ENCODE results near the gene ZNF165. TPM values are rescaled to one million over a fixed set of nuclear protein-coding genes. Genes with fewer than 3 reads are reported as not detected.
"Not testable (repeated sequence)": the region's sequence is repeated elsewhere in the genome, so short reads cannot be mapped to it uniquely, and the experiment has no call there.

The ZNF165 gene
- total RNA-seq, 1 experiment from 2014 or later = 0.53 TPM

DNA sequence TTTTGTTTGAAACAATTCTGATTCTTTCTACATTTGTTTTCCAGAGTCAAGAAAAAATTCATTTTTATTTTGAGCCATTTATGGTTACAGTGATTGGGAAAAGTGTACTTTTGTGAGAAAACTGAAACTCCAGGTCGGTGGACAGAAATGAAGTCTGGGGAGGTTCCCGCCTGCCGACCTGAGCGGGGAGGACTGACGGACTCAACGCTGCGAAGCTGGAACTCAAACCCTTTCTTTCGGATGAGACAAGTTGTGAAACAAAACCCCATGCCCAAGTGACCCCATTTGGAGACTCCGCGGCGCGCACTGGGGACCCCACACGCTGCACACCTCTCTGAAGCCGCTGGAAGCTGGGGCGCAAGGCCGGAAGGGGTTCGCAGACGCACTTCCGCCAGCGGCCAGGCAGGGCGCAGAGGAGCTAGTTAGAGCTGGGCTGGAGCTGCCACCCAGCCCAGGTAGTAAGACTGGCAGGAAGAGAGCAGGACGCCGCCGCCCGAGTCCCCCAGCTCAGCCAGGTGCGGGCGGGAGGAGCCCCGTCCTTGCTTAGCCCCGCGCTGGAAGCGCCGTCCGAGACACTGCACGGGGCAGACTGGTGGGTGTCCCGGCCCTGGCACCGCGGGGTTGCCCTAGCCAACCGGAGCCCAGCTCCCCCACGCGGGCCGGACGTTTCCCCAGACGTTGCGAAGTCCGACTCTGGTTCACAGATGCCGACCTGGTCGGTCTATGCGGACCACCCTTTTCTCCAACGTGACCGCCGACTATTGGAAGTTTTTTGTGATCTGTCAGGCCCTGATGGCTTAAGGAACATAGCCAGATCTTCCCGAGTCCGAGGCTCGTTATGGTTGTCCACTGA lies 24.2 kb downstream of the ZNF165 start:
- Histone ChIP-seq H3K27ac (peak overlapping the region; percentile 9; the same call in 1 of the 2 replicates), H3K4me1 (no peaks in the 10 kb centered on the region), H3K4me3 (peak overlapping the region; percentile 70), H3K36me3 (no peaks in the 10 kb centered on the region), H3K27me3 (no peaks in the 10 kb centered on the region), H3K9me3 (replicated peaks) (no peaks in the 10 kb centered on the region)
- peak; percentile 80 to 86 for DNase-seq

DNA sequence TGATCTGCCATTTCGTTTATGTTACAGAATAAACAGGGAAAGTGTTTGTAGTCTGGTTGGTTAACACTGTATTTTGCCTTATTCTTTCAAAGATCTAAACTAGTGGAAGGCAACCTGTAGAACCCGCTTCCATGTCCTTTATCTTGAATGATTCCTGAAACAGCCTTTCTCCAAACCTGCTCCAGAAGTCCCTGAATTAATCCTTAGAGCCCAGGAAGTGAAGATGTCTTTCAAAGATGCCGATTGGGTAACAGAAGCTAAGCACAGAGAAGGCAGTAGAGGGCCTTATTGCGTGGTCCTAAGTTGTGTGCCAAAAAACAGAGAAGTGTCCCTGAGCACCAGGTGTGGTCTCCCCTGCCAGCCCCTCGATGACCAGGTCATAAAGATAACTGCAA lies 24.9 kb downstream of the ZNF165 start:
- no peaks in the 10 kb centered on the region for H3K27me3 ChIP-seq
- H3K27ac ChIP-seq = no peak overlapping the region
- no peaks in the 10 kb centered on the region for H3K36me3 ChIP-seq
- H3K9me3 ChIP-seq (replicated peaks) = no peaks in the 10 kb centered on the region
- H3K4me1 ChIP-seq = no peaks in the 10 kb centered on the region
- no peak for DNase-seq
- peak overlapping the region; percentile 70 for H3K4me3 ChIP-seq

GRCh38 chr6:28107506-28107905 lies 27.1 kb downstream of the ZNF165 start:
- DNase-seq = no peak
- no peak overlapping the region for H3K4me3 ChIP-seq
- no peak overlapping the region for H3K27ac ChIP-seq
- H3K9me3 ChIP-seq (replicated peaks) = no peaks in the 10 kb centered on the region
- no peaks in the 10 kb centered on the region for H3K36me3 ChIP-seq
- no peaks in the 10 kb centered on the region for H3K4me1 ChIP-seq
- H3K27me3 ChIP-seq = no peaks in the 10 kb centered on the region

GRCh38 chr6:28111964-28112363 lies 31.6 kb downstream of the ZNF165 start:
- DNase-seq = no peak
- Histone ChIP-seq H3K9me3 (replicated peaks) (no peaks in the 10 kb centered on the region), H3K27ac (no peak overlapping the region), H3K4me3 (no peak overlapping the region), H3K36me3 (no peaks in the 10 kb centered on the region; the same call in 1 of the 2 replicates), H3K27me3 (no peaks in the 10 kb centered on the region), H3K4me1 (no peaks in the 10 kb centered on the region)

GRCh38 chr6:28115799-28116198 lies 35.4 kb downstream of the ZNF165 start:
- H3K27ac ChIP-seq = no peak overlapping the region
- peaks cover 7% of the 10 kb centered on the region; the same call in 1 of the 2 replicates for H3K36me3 ChIP-seq
- no peaks in the 10 kb centered on the region for H3K4me1 ChIP-seq
- no peak overlapping the region for H3K4me3 ChIP-seq
- no peak for DNase-seq
- no peaks in the 10 kb centered on the region for H3K9me3 ChIP-seq (replicated peaks)
- H3K27me3 ChIP-seq = no peaks in the 10 kb centered on the region

- Histone ChIP-seq H3K4me3 (no peak overlapping the region), H3K27ac (no peak overlapping the region), H3K9me3 (replicated peaks) (no peaks in the 10 kb centered on the region), H3K36me3 (peaks cover 13% of the 10 kb centered on the region; the same call in 1 of the 2 replicates), H3K4me1 (no peaks in the 10 kb centered on the region), H3K27me3 (no peaks in the 10 kb centered on the region)
- DNase-seq = no peak
Measured at GRCh38 chr6:28117386-28118050, 37.1 kb downstream of the ZNF165 start.

GRCh38 chr6:28118217-28118616 lies 37.8 kb downstream of the ZNF165 start:
- Histone ChIP-seq H3K4me1 (no peaks in the 10 kb centered on the region), H3K36me3 (peaks cover 13% of the 10 kb centered on the region; the same call in 1 of the 2 replicates), H3K4me3 (no peak overlapping the region), H3K27me3 (no peaks in the 10 kb centered on the region), H3K9me3 (replicated peaks) (no peaks in the 10 kb centered on the region), H3K27ac (no peak overlapping the region)
- DNase-seq = no peak

GRCh38 chr6:28121876-28122275 lies 41.5 kb downstream of the ZNF165 start:
- Histone ChIP-seq H3K36me3 (0 out of 2 replicates have a peak, but pooled peaks cover 13% of the 10 kb centered on the region), H3K27me3 (no peaks in the 10 kb centered on the region), H3K4me3 (no peak overlapping the region), H3K27ac (no peak overlapping the region), H3K4me1 (no peaks in the 10 kb centered on the region), H3K9me3 (replicated peaks) (no peaks in the 10 kb centered on the region)
- no peak for DNase-seq

- not testable (repeated sequence) for H3K9me3 ChIP-seq (replicated peaks); DNase-seq; H3K27ac ChIP-seq; H3K4me3 ChIP-seq; H3K27me3 ChIP-seq; H3K4me1 ChIP-seq
- H3K36me3 ChIP-seq = 0 out of 2 replicates have a peak, but pooled peaks cover 13% of the 10 kb centered on the region
Measured at GRCh38 chr6:28122283-28122682, 41.9 kb downstream of the ZNF165 start.

- no peaks in the 10 kb centered on the region for H3K27me3 ChIP-seq
- H3K4me3 ChIP-seq = peak within 1 kb of the TSS; percentile 68
- no peaks in the 10 kb centered on the region for H3K9me3 ChIP-seq (replicated peaks)
- peak; percentile 82 to 88 for DNase-seq
- 0 out of 2 replicates have a peak, but pooled peaks cover 11% of the 10 kb centered on the region for H3K36me3 ChIP-seq
- H3K27ac ChIP-seq = peak within 1 kb of the TSS; percentile 52
- no peaks in the 10 kb centered on the region for H3K4me1 ChIP-seq
Measured at GRCh38 chr6:28124350-28124970, 44.1 kb downstream of the ZNF165 start, which contains the start of gene ZSCAN16. TSS of gene ZSCAN16 (plus strand) at chr6:28124609. CDS start at chr6:28125444, 835 bp downstream.

GRCh38 chr6:28124971-28125353 lies 44.6 kb downstream of the ZNF165 start:
- H3K27ac ChIP-seq = peak overlapping the region; percentile 52
- no peaks in the 10 kb centered on the region for H3K4me1 ChIP-seq

DNA sequence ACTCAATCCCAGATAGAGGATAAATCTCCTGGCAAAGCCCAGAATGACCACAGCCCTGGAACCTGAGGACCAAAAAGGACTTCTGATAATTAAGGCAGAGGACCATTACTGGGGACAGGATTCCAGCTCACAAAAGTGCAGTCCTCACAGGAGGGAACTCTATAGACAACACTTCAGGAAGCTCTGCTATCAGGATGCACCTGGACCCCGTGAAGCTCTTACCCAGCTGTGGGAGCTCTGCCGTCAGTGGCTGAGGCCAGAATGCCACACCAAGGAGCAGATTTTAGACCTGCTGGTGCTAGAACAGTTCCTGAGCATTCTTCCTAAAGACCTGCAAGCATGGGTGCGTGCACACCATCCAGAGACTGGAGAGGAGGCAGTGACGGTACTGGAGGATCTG lies 45.0 kb downstream of the ZNF165 start:
- DNase-seq = no peak
- Histone ChIP-seq H3K36me3 (peaks cover 8% of the 10 kb centered on the region; the same call in 1 of the 2 replicates), H3K4me3 (no peak overlapping the region), H3K27ac (no peak overlapping the region), H3K9me3 (replicated peaks) (no peaks in the 10 kb centered on the region), H3K27me3 (no peaks in the 10 kb centered on the region), H3K4me1 (no peaks in the 10 kb centered on the region)

More at GRCh38 chr6:28124971-28125353, 44.6 kb downstream of the ZNF165 start:
- H3K9me3 ChIP-seq (replicated peaks) = no peaks in the 10 kb centered on the region
- H3K4me3 ChIP-seq = peak overlapping the region; percentile 68
- H3K27me3 ChIP-seq = no peaks in the 10 kb centered on the region
- H3K36me3 ChIP-seq = 0 out of 2 replicates have a peak, but pooled peaks cover 8% of the 10 kb centered on the region
- no peak for DNase-seq

DNA sequence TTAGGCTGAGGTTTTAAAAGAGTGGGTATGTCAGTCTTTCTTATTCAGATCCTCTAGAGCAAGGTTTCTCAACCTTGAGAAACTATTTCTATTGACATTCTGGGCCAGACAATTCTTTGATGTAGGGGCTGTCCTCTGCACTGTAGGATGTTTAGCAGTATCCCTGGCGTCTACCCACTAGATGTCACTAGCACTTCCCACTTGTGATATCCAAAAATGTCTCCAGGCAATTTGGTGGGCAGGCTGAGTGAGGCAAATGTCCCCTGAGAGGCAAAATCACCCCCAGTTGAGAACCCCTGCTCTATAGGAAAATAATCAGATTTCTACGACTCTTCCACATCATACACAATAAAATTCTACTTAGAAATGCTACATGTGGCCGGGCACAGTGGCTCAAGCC lies 53.6 kb downstream of the ZNF165 start:
- DNase-seq = peak; percentile 28 to 53
- no peaks in the 10 kb centered on the region for H3K4me1 ChIP-seq
- H3K9me3 ChIP-seq (replicated peaks) = no peaks in the 10 kb centered on the region
- peaks cover 2% of the 10 kb centered on the region; the same call in 1 of the 2 replicates for H3K36me3 ChIP-seq
- H3K27me3 ChIP-seq = no peaks in the 10 kb centered on the region
- no peak overlapping the region for H3K27ac ChIP-seq
- H3K4me3 ChIP-seq = no peak overlapping the region

- H3K27me3 ChIP-seq = no peaks in the 10 kb centered on the region
- no peaks in the 10 kb centered on the region for H3K4me1 ChIP-seq
- no peaks in the 10 kb centered on the region for H3K9me3 ChIP-seq (replicated peaks)
- no peak overlapping the region for H3K4me3 ChIP-seq
- H3K27ac ChIP-seq = no peak overlapping the region
- no peak for DNase-seq
- H3K36me3 ChIP-seq = peaks cover 2% of the 10 kb centered on the region; the same call in 1 of the 2 replicates
Measured at GRCh38 chr6:28134716-28135115, 54.3 kb downstream of the ZNF165 start.

DNA sequence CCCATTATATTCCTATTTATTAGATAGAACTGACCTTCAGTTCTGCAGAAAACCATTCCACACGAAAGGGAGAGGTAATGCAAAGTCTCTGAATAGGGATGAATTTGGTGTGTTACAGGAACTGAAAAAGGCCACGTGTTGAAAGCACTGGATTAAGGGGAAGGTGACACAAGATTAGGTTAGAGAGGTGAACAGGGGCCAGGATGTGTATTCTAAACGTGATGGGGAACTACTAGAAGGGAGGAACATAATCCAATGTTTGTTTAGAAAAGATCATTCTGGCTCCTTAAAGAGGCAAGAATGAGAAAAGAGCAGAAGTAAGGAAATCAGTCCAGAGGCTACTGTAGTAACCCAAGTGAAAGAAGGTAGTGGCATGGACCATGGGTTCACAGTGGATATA lies 55.0 kb downstream of the ZNF165 start:
- no peaks in the 10 kb centered on the region for H3K4me1 ChIP-seq
- no peaks in the 10 kb centered on the region for H3K9me3 ChIP-seq (replicated peaks)
- no peak overlapping the region for H3K27ac ChIP-seq
- DNase-seq = no peak
- H3K36me3 ChIP-seq = peaks cover 2% of the 10 kb centered on the region; the same call in 1 of the 2 replicates
- no peaks in the 10 kb centered on the region for H3K27me3 ChIP-seq
- no peak overlapping the region for H3K4me3 ChIP-seq
